GM12891 (cell line): ENCODE results near the gene RAB11FIP2.

Experiments used
- POLR2A ChIP-seq: IDR thresholded peaks from 2 replicates; pipeline ENCODE4 v1.6.1; 2011; ENCODE audit warnings: low read depth, low read length, control low read depth
- POLR2AphosphoS5 ChIP-seq: IDR thresholded peaks from 2 replicates; pipeline ENCODE4 v1.6.1; 2011; ENCODE audit warnings: low read depth, low read length, control low read depth
- TAF1 ChIP-seq: IDR thresholded peaks from 2 replicates; pipeline ENCODE4 v1.6.1; 2011; ENCODE audit warnings: low read depth, low read length, control low read depth

DNA sequence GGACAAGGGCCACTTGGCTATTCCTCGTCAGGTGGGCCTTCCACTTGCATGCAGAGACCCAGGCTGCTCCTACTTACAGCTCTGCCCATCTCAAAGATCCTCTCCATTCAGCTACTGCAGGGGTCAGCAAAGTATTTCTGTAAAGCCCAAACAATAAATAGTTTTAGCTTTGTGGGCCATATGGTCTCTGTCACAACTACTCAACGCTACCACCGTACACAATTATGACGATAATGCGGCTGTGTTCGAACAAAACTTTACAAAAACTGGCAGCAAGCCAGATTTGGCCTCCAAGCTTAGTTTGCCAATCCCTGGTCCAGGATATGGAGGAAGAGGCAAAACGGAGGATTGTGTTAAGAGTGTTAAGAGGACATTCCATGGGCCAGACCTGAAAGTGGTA lies 12.8 kb downstream of the RAB11FIP2 start:
- TF ChIP-seq POLR2AphosphoS5 (no peak), TAF1 (no peak), POLR2A (no peak)
